ENCODE results near the gene DEK.

- TF ChIP-seq EZH2 (IDR thresholded peaks at IDR 0.05; ENCODE audit: borderline replicate concordance, low read length): no peak
- no peak for TF ChIP-seq CTCF (conservative IDR thresholded peaks at IDR 0.05 in 1 of 2, IDR thresholded peaks at IDR 0.05 in 1 of 2; ENCODE audit: extremely low read depth in 1 of 2, insufficient read depth in 1 of 2, low read depth in 1 of 2, low read length in 2 of 2)
Measured at GRCh38 chr6:18212231-18212630, 52.1 kb downstream of the DEK start.
